Activated CD4-positive, alpha-beta memory T cell treated with anti-CD3 and anti-CD28 coated beads, Interleukin-2, amount 10 ng/mL, durations not matched to agents 7 days and 5 days (primary cell): ENCODE data around the gene CD44. TPM values are rescaled to one million over a fixed set of nuclear protein-coding genes. Genes with fewer than 3 reads are reported as not detected.

Experiments used
- CTCF ChIA-PET: fragments of 350-600 bp; sonication (Branson Sonifier 250); formaldehyde crosslinking; loops from one replicate; lab custom pipeline; 2021; ENCODE audit warnings: antibody characterized with exemption, inconsistent platforms; lab: Charles Lee
- POLR2A ChIA-PET: fragments of 350-600 bp; sonication (Branson Sonifier 250); formaldehyde crosslinking; loops from one replicate; lab custom pipeline; 2021; ENCODE audit warnings: antibody characterized with exemption; lab: Charles Lee
- DNase-seq: peaks from one replicate; pipeline ENCODE4 v3.0.0-alpha.2; 2020
- H3K27ac Mint-ChIP-seq: one replicate; pipeline ENCODE4 v1.8.0; 2021; ENCODE audit warnings: mild to moderate bottlenecking, mixed read lengths
- H3K27me3 Mint-ChIP-seq: one replicate; pipeline ENCODE4 v1.8.0; 2021; ENCODE audit warnings: mixed read lengths
- H3K36me3 Mint-ChIP-seq: one replicate; pipeline ENCODE4 v1.8.0; 2021; ENCODE audit warnings: low read depth, mixed read lengths
- H3K4me1 Mint-ChIP-seq: one replicate; pipeline ENCODE4 v1.8.0; 2021; ENCODE audit warnings: mixed read lengths
- H3K4me3 Mint-ChIP-seq: one replicate; pipeline ENCODE4 v1.8.0; 2021; ENCODE audit warnings: mild to moderate bottlenecking, mixed read lengths
- H3K9me3 Mint-ChIP-seq: one replicate; pipeline ENCODE4 v1.8.0; 2021; ENCODE audit warnings: mixed read lengths
- total RNA-seq, 2 experiments: library from RNA; stranded (reverse); gene quantifications; one replicate each; pipeline ENCODE4 v1.2.3, GENCODE V29; 2021

Gene CD44
- total RNA-seq, 2 experiments from 2014 or later, result 634 to 645 TPM

- Mint-ChIP-seq H3K9me3 (peaks cover 6% of the 10 kb centered on the region), H3K36me3 (peaks cover 8% of the 10 kb centered on the region), H3K4me1 (peaks cover 48% of the 10 kb centered on the region), H3K27me3 (peaks cover 15% of the 10 kb centered on the region), H3K4me3 (peak overlapping the region; percentile 37), H3K27ac (peak overlapping the region; percentile 84)
- CTCF ChIA-PET, result no interaction called here
- peak; percentile 62 for DNase-seq
- POLR2A ChIA-PET, result interaction anchor here (0.6 to 1.0 kb wide), 2 partner anchors 35 to 265 kb away, joined by 3 read pairs; no protein-coding TSS in a partner anchor
Observed at GRCh38 chr11:35272391-35272902, 133.5 kb downstream of the CD44 start.

GRCh38 chr11:35274909-35275785, 136.2 kb downstream of the CD44 start:
- Mint-ChIP-seq H3K4me3 (no peak overlapping the region), H3K4me1 (peaks cover 48% of the 10 kb centered on the region)
- CTCF ChIA-PET, result no interaction called here

GRCh38 chr11:35275786-35276170, 136.8 kb downstream of the CD44 start:
- H3K36me3 Mint-ChIP-seq, result peaks cover 4% of the 10 kb centered on the region
- POLR2A ChIA-PET, result no interaction called here
- CTCF ChIA-PET, result no interaction called here
- DNase-seq, result no peak
- H3K4me1 Mint-ChIP-seq, result peaks cover 47% of the 10 kb centered on the region
- H3K9me3 Mint-ChIP-seq, result peaks cover 7% of the 10 kb centered on the region
- peaks cover 12% of the 10 kb centered on the region for H3K27me3 Mint-ChIP-seq
- H3K4me3 Mint-ChIP-seq, result no peak overlapping the region
- no peak overlapping the region for H3K27ac Mint-ChIP-seq

More at GRCh38 chr11:35274909-35275785, 136.2 kb downstream of the CD44 start:
- no peak for DNase-seq
- peaks cover 9% of the 10 kb centered on the region for H3K9me3 Mint-ChIP-seq
- POLR2A ChIA-PET, result no interaction called here
- peaks cover 8% of the 10 kb centered on the region for H3K36me3 Mint-ChIP-seq
- no peak overlapping the region for H3K27ac Mint-ChIP-seq
- peaks cover 15% of the 10 kb centered on the region for H3K27me3 Mint-ChIP-seq

GRCh38 chr11:35276396-35277145, 137.6 kb downstream of the CD44 start:
- peaks cover 7% of the 10 kb centered on the region for H3K27me3 Mint-ChIP-seq
- POLR2A ChIA-PET, result no interaction called here
- H3K4me1 Mint-ChIP-seq, result peaks cover 41% of the 10 kb centered on the region
- peaks cover 5% of the 10 kb centered on the region for H3K9me3 Mint-ChIP-seq
- H3K27ac Mint-ChIP-seq, result no peak overlapping the region
- H3K36me3 Mint-ChIP-seq, result peaks cover 3% of the 10 kb centered on the region
- no peak overlapping the region for H3K4me3 Mint-ChIP-seq
- peak; percentile 23 for DNase-seq
- CTCF ChIA-PET, result no interaction called here

GRCh38 chr11:35277827-35278226, 138.9 kb downstream of the CD44 start:
- Mint-ChIP-seq H3K4me3 (no peak overlapping the region), H3K27ac (no peak overlapping the region), H3K9me3 (peaks cover 5% of the 10 kb centered on the region), H3K36me3 (peaks cover 3% of the 10 kb centered on the region), H3K27me3 (peaks cover 7% of the 10 kb centered on the region), H3K4me1 (peaks cover 38% of the 10 kb centered on the region)
- CTCF ChIA-PET, result no interaction called here
- no peak for DNase-seq
- POLR2A ChIA-PET, result no interaction called here

GRCh38 chr11:35280727-35281126, 141.8 kb downstream of the CD44 start:
- peaks cover 22% of the 10 kb centered on the region for H3K4me1 Mint-ChIP-seq
- POLR2A ChIA-PET, result no interaction called here
- no peak overlapping the region for H3K4me3 Mint-ChIP-seq
- H3K27me3 Mint-ChIP-seq, result no peaks in the 10 kb centered on the region
- CTCF ChIA-PET, result no interaction called here
- peaks cover 3% of the 10 kb centered on the region for H3K9me3 Mint-ChIP-seq
- no peak overlapping the region for H3K27ac Mint-ChIP-seq
- no peaks in the 10 kb centered on the region for H3K36me3 Mint-ChIP-seq
- no peak for DNase-seq

- CTCF ChIA-PET, result no interaction called here
Observed at GRCh38 chr11:35281169-35281688, 142.3 kb downstream of the CD44 start.

More at GRCh38 chr11:35281169-35281688, 142.3 kb downstream of the CD44 start:
- no peak overlapping the region for H3K27ac Mint-ChIP-seq
- H3K27me3 Mint-ChIP-seq, result no peaks in the 10 kb centered on the region
- H3K9me3 Mint-ChIP-seq, result peaks cover 3% of the 10 kb centered on the region
- no peak overlapping the region for H3K4me3 Mint-ChIP-seq
- no peak for DNase-seq
- H3K4me1 Mint-ChIP-seq, result peaks cover 17% of the 10 kb centered on the region
- no peaks in the 10 kb centered on the region for H3K36me3 Mint-ChIP-seq
- POLR2A ChIA-PET, result interaction anchor here (1.1 kb wide), 1 partner anchor 14 kb away, joined by 3 read pairs; no protein-coding TSS in a partner anchor

Other genes with a start within 250 kb of the CD44 start
- gene APIP, start 222.8 kb upstream of the CD44 start, total RNA-seq, result 10 to 100 TPM; 21.9 to 25.5 TPM
- gene PDHX, start 222.6 kb upstream of the CD44 start, total RNA-seq, result 10 to 100 TPM; 28.0 to 29.7 TPM